HG03460 (cell line): ENCODE data around the gene SLC35E2B.
"Not testable (repeated sequence)": the region's sequence is repeated elsewhere in the genome, so short reads cannot be mapped to it uniquely, and the experiment has no call there.

Experiments used
- ATAC-seq: cut with Tn5 transposase; IDR thresholded peaks from one replicate; pipeline ENCODE4 v1.9.1; 2021; ENCODE audit not compliant: unreplicated experiment

Gene SLC35E2B

DNA sequence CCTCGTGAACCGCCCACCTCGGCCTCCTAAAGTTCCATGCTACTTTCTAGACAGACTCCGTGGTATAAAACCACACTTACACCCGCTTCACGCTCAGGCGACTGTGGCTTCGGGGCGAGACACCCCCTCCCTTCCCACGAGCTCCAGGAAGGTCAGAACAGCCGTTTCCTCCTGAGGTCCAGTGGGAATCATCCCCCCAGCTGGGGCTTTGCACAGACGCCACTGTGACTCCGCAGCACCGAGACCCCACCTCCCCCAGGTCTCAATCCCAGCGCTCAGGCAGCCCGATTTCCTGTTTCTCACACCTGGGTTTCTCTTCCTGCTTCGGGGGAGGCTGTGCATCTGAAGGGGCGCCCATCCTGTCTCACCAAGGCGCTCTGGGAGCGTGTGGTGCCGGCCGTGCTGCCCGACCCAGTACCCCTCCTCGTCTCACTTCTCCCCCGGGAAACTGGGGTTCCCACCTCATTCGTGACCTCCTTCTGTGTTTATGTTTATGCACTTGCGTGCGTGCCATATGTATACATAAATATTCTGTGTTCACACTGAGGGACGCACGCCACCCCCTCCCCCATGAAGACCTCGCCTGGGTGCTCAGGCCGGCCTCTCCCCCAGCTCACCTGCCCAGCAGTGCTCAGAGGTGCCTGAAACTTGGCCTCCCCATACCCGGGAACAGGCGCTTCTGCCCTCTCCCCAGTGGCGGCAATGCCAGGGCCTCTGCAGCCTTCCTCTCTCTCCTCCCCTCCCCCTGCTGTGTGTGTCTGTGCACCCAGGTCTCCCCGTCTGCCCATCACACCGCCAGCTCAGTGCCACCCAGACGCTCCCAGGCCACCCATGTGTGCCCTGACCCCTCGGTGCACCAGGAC lies 14.6 kb downstream of the SLC35E2B start:
- peak; percentile 72 for ATAC-seq

- ATAC-seq: not testable (repeated sequence)
Measured at GRCh38 chr1:1676087-1676486, 16.5 kb downstream of the SLC35E2B start.

DNA sequence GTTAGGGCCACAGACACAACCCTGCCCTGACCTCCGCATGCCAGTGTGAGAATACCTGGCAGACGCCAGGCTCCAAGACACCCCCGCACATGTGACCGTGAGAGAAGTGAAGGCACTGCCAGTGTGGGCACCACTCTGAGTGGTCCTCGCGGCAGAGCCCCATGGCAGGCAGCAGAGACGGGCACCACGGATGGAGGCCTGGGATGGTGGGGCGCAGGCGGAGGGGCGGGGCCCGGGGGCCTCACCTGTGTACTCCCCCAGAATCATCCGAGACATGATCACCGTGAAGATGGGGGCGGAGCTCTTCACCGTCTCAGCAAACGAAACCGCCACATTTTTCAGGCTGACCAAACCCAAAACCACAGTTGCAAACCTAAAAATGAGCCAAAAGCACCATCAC lies 17.4 kb downstream of the SLC35E2B start:
- not testable (repeated sequence) for ATAC-seq

DNA sequence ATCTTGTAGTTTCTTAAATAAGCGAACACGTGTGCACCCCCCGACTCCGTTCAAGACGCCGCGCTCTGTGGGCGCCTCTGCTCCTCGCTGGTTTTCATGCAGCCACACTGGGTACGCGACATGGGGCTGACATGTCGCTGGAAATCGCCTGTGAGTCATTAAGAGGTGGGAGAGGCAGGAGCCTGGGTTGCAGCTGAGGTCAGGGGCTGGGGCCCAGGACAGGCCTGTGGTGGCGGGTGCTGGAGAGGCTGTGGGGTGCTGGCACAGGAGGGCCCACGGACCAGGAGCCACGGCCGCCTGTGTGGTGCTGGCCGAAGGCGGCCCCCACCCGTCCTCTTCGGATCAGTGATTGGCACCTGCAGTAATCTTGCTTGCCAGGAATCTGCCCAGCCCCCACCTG lies 17.8 kb downstream of the SLC35E2B start:
- not testable (repeated sequence) for ATAC-seq

GRCh38 chr1:1672181-1672965 lies 20.2 kb downstream of the SLC35E2B start:
- no peak for ATAC-seq

GRCh38 chr1:1671365-1672119 lies 21.1 kb downstream of the SLC35E2B start:
- ATAC-seq: no peak

- no peak for ATAC-seq
Measured at GRCh38 chr1:1670866-1671265, 21.7 kb downstream of the SLC35E2B start.

DNA sequence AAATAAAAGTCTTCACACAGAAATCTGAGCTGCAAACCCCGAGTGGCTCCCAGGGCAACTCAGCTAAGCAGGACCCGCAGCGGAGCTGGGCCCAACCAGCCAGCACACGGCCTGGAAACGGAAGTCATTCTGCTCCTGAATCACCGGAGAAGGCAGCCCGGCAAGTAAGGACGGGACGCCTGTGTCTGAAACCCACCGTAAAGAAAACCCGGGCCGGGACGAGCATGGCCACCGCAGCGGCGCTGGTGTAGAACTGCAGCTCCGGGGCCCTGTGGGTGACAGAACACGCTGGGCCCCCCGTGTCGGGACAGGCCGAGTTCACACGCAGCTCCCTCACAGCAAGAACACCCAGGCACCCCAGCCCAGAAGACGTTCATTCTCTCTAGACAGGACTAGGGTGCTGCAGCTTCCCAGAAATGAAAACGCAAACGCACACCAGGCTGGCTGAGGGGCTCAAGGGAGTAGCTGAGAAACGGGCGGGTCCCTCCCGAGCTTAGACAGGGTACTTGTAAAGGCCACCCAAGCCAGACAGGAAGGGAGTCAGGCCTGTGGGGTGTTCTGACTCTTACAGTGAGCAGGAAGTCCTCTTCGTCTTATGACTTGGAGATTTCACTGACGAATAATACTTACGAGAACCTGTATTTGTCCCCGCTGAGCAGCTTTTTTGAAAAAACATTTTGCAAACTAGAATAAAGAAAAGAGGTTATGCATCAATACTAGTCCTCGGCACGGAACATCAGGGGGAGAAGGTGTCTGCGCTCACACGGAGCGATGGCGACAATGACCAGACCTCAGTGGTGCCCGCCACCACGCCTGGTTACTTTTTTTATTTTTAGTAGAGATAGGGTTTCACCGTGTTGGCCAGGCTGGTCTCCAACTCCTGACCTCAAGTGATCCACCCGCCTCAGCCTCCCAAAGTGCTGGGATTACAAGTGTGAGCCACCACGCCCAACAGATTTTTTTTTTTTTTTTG lies 22.8 kb downstream of the SLC35E2B start:
- no peak for ATAC-seq

GRCh38 chr1:1666526-1666925 lies 26.1 kb downstream of the SLC35E2B start:
- ATAC-seq: no peak

GRCh38 chr1:1665815-1666251 lies 26.8 kb downstream of the SLC35E2B start:
- ATAC-seq: no peak

- no peak for ATAC-seq
Measured at GRCh38 chr1:1664941-1665814, 27.4 kb downstream of the SLC35E2B start.

- not testable (repeated sequence) for ATAC-seq
Measured at GRCh38 chr1:1664318-1664717, 28.3 kb downstream of the SLC35E2B start.

GRCh38 chr1:1662830-1663560 lies 29.6 kb downstream of the SLC35E2B start:
- not testable (repeated sequence) for ATAC-seq

GRCh38 chr1:1662392-1662791 lies 30.2 kb downstream of the SLC35E2B start:
- not testable (repeated sequence) for ATAC-seq

DNA sequence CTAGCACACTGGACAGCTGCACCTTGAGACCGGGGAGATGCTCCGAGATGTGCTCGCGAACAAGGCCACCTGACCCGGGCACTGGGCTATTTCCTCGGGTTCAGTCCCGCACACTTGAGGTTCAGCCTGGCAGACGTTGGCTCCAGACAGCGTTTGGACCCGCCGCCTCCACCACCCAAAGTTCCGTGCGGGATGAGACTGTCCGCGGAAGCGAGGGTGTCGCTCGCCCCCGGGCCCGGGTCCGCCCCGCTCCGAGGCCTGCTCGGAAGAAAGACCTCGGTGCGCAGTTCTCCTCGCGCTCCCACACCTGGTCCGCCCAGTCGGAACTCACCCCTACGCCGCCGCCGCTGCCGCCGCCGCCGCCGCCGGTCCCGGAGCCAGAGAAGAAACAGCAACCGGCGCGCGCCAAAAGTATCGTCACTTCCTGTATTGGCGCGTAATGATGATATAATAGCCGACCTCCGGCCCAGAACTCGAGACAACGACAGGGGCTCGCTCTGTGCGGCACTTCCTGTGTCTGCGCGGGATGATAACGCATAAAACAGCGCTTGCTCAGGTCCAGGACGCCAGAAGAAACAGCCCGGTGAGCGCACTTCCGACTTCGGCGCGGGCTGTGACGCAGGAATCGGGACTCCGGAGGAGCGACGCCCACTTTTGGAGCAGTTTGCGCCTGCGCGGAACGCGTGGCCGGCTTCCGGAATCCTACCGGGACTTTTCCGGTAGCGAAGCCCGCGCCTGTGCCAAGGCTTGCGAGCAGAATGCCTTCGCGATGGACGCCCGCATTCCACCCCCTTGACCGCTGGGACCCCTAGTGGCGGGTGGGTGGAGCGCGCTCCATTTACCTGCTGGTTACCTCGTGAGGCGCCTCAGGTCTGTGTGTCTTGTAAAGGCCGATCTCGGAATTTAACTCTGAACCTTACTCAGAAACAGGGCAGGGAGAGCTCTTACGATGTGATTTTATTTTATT lies 33.7 kb downstream of the SLC35E2B start, which contains the start of gene CDK11B:
Gene CDK11B (minus strand): TSS at position 422 of the 967 bp plus-strand sequence. CDS start 1,519 bp downstream, outside the sequence.
- peak; percentile 84 for ATAC-seq

DNA sequence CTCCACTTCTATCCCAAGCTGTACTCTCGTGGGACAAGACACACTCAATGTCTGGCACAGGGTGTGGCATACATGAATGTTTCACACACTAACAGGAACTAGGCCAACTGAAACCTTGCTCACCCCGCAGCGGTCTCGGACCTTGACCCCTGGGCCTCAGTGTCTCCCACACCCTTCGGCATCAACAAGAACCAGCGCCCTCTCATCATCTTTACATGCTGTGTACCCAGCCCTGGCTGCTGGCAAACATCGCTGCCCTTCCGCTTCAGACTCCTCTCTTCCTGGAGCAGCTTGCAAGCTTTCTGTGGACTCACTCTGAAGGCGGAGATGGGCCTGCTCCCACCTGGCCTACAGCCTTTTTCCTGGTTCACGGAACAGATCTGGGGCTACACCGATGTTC lies 44.3 kb downstream of the SLC35E2B start:
- not testable (repeated sequence) for ATAC-seq
